Fibroblast of lung (primary cell): ENCODE data around the gene CTTN. TPM values are rescaled to one million over a fixed set of nuclear protein-coding genes. Genes with fewer than 3 reads are reported as not detected.

ENCODE experiments used
- DNase-seq, 2 donors: peaks; one replicate each; pipeline versions ENCODE4 v3.0.0 to v3.0.0-alpha.2; 2010; ENCODE audit warnings: low read depth in 2 of 2
- H2AFZ ChIP-seq: 2 replicates; pipeline ENCODE4 v1.5.1; 2012; ENCODE audit warnings: low read length, control low read depth, inconsistent platforms
- H3K27ac ChIP-seq: 2 replicates; pipeline ENCODE4 v1.5.1; 2011; ENCODE audit warnings: low read length, control low read depth; ENCODE audit not compliant: insufficient read depth
- H3K27me3 ChIP-seq: 2 replicates; pipeline ENCODE4 v1.5.1; 2011; ENCODE audit warnings: mild to moderate bottlenecking, low read length; ENCODE audit not compliant: control insufficient read depth, insufficient read depth
- H3K36me3 ChIP-seq: 2 replicates; pipeline ENCODE4 v1.5.1; 2011; ENCODE audit warnings: low read length; ENCODE audit not compliant: control insufficient read depth, insufficient read depth
- H3K4me1 ChIP-seq: 2 replicates; pipeline ENCODE4 v1.5.1; 2011; ENCODE audit warnings: low read length; ENCODE audit not compliant: control insufficient read depth, insufficient read depth; ENCODE audit errors: extremely low read depth
- H3K4me2 ChIP-seq: 2 replicates; pipeline ENCODE4 v1.5.1; 2011; ENCODE audit warnings: low read length, control low read depth; ENCODE audit not compliant: insufficient read depth; ENCODE audit errors: extremely low read depth
- H3K4me3 ChIP-seq, 4 experiments: fragments of 200-600 bp in 1 of 4; sonication (generic) in 1 of 4; replicated peaks in 1 of 4; 2 replicates each; pipeline ENCODE4 v1.5.1; 2011 to 2016; ENCODE audit warnings: low read length in 4 of 4, low read depth in 3 of 4, mild to moderate bottlenecking in 3 of 4, control low read depth in 2 of 4, inconsistent platforms in 1 of 4, mixed read lengths in 1 of 4; ENCODE audit not compliant: insufficient read depth in 1 of 4; ENCODE audit errors: control extremely low read depth in 1 of 4
- H3K79me2 ChIP-seq: 2 replicates; pipeline ENCODE4 v1.5.1; 2012; ENCODE audit warnings: mild to moderate bottlenecking, low read length, inconsistent platforms; ENCODE audit not compliant: control insufficient read depth, insufficient read depth
- H3K9ac ChIP-seq: 2 replicates; pipeline ENCODE4 v1.5.1; 2011; ENCODE audit warnings: mild to moderate bottlenecking, low read length, control low read depth; ENCODE audit not compliant: insufficient read depth
- H3K9me3 ChIP-seq: 2 replicates; pipeline ENCODE4 v1.5.1; 2012; ENCODE audit warnings: low read depth, low read length; ENCODE audit not compliant: control insufficient read depth, insufficient read depth
- H4K20me1 ChIP-seq: 2 replicates; pipeline ENCODE4 v1.5.1; 2011; ENCODE audit warnings: low read length; ENCODE audit not compliant: control insufficient read depth, insufficient read depth; ENCODE audit errors: extremely low read depth
- EZH2 ChIP-seq: IDR thresholded peaks from 2 replicates; pipeline ENCODE4 v1.5.1; 2012; ENCODE audit warnings: low read length, control low read depth, mild to moderate bottlenecking; ENCODE audit errors: missing control alignments
- polyA plus RNA-seq, 2 donors: library from polyadenylated mRNA; depleted of rRNA in 1 of 2; stranded (reverse) in 1 of 2; unstranded in 1 of 2; fragments of >200 nt; gene quantifications; 2 replicates each; pipeline ENCODE4 v1.2.1, GENCODE V29; 2011 to 2012; ENCODE audit warnings: missing spikeins in 1 of 2
- total RNA-seq: library from RNA; depleted of rRNA; stranded (reverse); fragments of >200 nt; gene quantifications from 2 replicates; pipeline ENCODE4 v1.2.1, GENCODE V29; 2014
- TF ChIP-seq, protein P1 (sequence below), 2 donors: IDR thresholded peaks in 1 of 2; conservative IDR thresholded peaks in 1 of 2; 1 replicate in 1 of 2; 2 replicates in 1 of 2; pipeline ENCODE4 v1.5.1; 2011 to 2012; ENCODE audit warnings: low read length in 2 of 2, control low read depth in 1 of 2, inconsistent platforms in 1 of 2, low read depth in 1 of 2, mild to moderate bottlenecking in 1 of 2

CTTN gene
- total and polyA plus RNA-seq, 2 donors (not counting 1 experiment from before 2014, with no cell fraction given), result 198 to 428 TPM

DNA sequence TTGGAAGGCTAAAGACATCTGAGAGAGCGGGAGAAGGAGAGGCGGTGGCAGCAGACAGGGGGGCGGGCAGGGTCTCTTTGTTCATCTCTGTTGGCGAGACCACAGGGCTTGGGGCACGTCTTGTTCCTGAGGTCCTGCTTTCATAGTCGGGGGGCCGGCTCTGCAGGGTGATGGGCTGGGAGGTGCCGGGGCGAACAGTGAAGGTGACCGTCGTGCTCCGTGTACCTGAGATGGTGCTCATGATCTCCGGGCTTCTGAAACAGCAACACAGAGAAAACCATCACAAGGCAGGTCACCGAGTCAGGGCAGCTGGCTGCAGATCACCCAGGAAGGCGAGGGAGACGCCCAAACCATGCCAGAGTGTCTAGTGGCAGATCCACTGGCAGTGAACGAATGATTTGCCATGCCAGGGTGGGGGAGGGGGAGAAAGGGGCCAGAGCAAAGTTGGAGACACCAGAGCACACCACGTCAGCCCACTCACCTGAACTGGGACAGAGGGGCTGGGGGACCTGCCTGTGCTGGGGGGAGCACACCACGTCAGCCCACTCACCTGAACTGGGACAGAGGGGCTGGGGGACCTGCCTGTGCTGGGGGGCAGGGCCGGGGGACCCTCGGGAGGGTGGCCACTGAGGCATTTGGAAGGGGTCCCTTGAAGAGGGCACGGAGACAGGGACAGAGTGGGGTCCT lies 75.0 kb downstream of the CTTN start:
- Histone ChIP-seq H3K27me3 (peaks cover 2% of the 10 kb centered on the region), H3K9ac (no peak overlapping the region), H3K9me3 (no peaks in the 10 kb centered on the region), H3K4me1 (no peaks in the 10 kb centered on the region), H3K36me3 (no peaks in the 10 kb centered on the region), H3K27ac (no peak overlapping the region), H3K4me2 (no peak overlapping the region), H3K79me2 (no peaks in the 10 kb centered on the region), H2AFZ (no peak overlapping the region), H3K4me3 (no peak overlapping the region), H4K20me1 (no peaks in the 10 kb centered on the region)
- TF ChIP-seq, protein P1, sequence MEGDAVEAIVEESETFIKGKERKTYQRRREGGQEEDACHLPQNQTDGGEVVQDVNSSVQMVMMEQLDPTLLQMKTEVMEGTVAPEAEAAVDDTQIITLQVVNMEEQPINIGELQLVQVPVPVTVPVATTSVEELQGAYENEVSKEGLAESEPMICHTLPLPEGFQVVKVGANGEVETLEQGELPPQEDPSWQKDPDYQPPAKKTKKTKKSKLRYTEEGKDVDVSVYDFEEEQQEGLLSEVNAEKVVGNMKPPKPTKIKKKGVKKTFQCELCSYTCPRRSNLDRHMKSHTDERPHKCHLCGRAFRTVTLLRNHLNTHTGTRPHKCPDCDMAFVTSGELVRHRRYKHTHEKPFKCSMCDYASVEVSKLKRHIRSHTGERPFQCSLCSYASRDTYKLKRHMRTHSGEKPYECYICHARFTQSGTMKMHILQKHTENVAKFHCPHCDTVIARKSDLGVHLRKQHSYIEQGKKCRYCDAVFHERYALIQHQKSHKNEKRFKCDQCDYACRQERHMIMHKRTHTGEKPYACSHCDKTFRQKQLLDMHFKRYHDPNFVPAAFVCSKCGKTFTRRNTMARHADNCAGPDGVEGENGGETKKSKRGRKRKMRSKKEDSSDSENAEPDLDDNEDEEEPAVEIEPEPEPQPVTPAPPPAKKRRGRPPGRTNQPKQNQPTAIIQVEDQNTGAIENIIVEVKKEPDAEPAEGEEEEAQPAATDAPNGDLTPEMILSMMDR (conservative IDR thresholded peaks at IDR 0.05 in 1 of 2, IDR thresholded peaks at IDR 0.05 in 1 of 2; ENCODE audit: low read depth in 1 of 2, low read length in 2 of 2), result no peak
- no peak for TF ChIP-seq EZH2
- DNase-seq, result no peak

DNA sequence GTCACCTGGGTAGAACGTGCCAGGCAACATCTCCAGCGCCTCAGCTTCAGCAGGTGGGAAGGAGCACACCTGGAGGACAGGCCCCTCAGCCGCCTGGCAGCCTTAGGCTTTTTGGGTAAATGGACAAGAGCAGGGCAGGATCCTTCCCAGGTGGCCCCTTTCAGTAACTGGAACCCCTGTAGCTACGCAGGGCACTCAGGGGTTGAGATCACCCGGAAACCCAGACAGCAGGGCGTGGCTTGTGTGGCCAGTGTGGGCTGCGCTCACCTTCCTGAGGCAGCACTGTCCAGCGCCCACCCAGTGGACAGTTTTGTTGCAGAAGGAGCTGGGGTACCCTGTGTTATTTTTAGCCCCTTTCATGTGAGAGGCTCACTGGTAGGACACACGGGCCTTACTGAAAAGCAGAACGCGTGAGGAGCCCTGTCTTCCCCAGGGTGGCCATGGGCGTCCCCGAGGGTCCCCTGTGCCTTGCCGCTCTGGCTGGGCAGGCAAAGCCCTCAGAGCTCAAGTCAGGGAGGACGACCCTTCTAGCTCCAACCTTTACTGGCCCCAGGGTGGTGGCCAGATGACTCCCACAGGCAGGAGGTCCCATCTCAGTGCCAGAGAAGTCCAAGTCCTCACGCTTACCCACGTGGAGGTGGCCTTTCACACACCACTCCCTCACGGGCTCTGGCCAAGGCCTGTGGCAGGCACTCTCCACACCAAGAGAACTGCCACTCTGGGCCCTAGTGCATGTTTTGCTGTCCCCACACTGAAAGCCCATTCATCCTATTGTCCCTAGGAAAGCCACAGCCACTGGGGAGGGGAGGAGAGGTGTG lies 75.8 kb downstream of the CTTN start:
- Histone ChIP-seq H3K79me2 (no peaks in the 10 kb centered on the region), H3K9ac (no peak overlapping the region), H3K36me3 (no peaks in the 10 kb centered on the region), H3K4me3 (no peak overlapping the region), H3K27ac (no peak overlapping the region), H3K4me2 (no peak overlapping the region), H3K4me1 (no peaks in the 10 kb centered on the region), H4K20me1 (no peaks in the 10 kb centered on the region), H2AFZ (no peak overlapping the region), H3K9me3 (no peaks in the 10 kb centered on the region), H3K27me3 (peaks cover 2% of the 10 kb centered on the region)
- no peak for DNase-seq
- TF ChIP-seq, protein P1 (conservative IDR thresholded peaks at IDR 0.05 in 1 of 2, IDR thresholded peaks at IDR 0.05 in 1 of 2; ENCODE audit: low read depth in 1 of 2, low read length in 2 of 2), result no peak
- no peak for TF ChIP-seq EZH2

DNA sequence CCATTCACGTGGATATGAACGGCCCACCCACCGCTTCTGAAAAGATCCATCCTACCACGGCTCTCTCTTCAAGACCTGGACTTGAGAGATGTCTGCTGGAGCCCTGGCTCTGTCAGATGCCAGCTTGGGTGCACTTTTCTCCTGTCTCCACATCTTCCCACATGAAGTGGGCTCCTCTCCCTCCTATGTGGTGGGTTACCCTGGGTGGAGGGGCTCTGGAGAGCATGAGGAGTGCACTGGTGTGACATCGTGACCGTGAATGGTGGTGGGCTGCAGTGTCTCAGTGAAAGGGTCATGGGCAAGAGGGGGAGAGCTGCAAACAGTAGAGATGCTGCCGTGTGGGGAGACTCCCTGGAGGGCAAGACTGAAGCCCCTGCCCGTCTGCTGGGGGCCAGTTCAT lies 76.4 kb downstream of the CTTN start:
- Histone ChIP-seq H2AFZ (no peak overlapping the region), H3K27me3 (peaks cover 2% of the 10 kb centered on the region), H3K27ac (no peak overlapping the region), H3K9me3 (no peaks in the 10 kb centered on the region), H3K36me3 (no peaks in the 10 kb centered on the region), H3K4me2 (no peak overlapping the region), H3K9ac (no peak overlapping the region), H3K4me1 (no peaks in the 10 kb centered on the region), H4K20me1 (no peaks in the 10 kb centered on the region), H3K4me3 (no peak overlapping the region), H3K79me2 (no peaks in the 10 kb centered on the region)
- DNase-seq, result no peak
- TF ChIP-seq, protein P1 (conservative IDR thresholded peaks at IDR 0.05 in 1 of 2, IDR thresholded peaks at IDR 0.05 in 1 of 2; ENCODE audit: low read depth in 1 of 2, low read length in 2 of 2), result no peak
- TF ChIP-seq EZH2, result no peak
